Measurements from ENCODE around the gene RELB.

GRCh38 chr19:45069056-45069455 lies 67.8 kb downstream of the RELB start:
- TF ChIP-seq SMC3 (conservative IDR thresholded peaks at IDR 0.05; ENCODE audit: poor library complexity) (no peak), CTCF (IDR thresholded peaks at IDR 0.05; ENCODE audit: poor library complexity, severe bottlenecking) (no peak), TAF1 (IDR thresholded peaks at IDR 0.05; ENCODE audit: low read depth) (no peak), POLR2AphosphoS5 (IDR thresholded peaks at IDR 0.05) (no peak), MXI1 (conservative IDR thresholded peaks at IDR 0.05; ENCODE audit: poor library complexity, severe bottlenecking) (no peak)

Measured in neural cell (in vitro differentiated cells).